GM10266 (cell line): ENCODE measurements around the gene INTS1.

Source experiments
- DNase-seq: peaks from one replicate; pipeline ENCODE4 v3.0.0; 2012; ENCODE audit errors: extremely low spot score
- TF ChIP-seq, protein P1 (sequence below): IDR thresholded peaks from 2 replicates; pipeline ENCODE4 v1.5.1; 2012; ENCODE audit warnings: mild to moderate bottlenecking, low read depth; ENCODE audit not compliant: control insufficient read depth, insufficient read depth; ENCODE audit errors: missing control alignments

Gene INTS1

DNA sequence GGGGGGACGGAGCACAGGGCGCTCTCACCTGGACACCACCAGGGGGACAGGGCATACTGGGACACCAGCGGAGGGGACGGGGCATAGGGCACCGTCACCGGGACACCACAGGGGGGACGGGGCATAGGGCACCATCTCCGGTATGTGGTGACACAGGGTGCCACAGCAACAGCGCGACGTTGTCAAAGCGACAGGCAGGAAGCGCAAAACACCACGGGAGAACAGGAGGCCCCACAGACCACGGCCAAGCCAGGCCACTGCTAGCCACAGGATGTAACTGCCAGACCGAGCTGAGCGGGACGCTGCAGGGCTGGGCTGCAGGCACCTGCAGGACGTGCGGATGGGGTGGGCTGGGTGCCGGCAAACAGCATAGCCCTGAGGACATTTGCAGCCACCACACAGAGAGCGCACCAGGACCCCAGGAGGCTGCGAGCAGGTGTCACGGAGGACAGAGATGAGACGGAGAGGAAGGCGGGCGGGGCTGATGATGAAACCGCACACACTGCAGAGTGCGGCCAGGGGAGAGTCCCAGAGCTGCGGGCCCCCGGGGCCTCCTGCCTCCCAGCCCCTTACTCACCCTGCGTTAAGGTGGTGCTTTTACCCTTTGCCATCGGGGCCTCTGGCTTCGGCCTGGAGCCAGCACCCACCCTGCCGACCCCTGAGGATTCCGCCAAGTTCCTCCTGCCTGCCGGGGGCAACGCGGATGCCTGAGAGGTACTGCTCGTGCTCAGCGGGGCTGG is 62.4 kb downstream of the INTS1 start:
- TF ChIP-seq, protein P1, sequence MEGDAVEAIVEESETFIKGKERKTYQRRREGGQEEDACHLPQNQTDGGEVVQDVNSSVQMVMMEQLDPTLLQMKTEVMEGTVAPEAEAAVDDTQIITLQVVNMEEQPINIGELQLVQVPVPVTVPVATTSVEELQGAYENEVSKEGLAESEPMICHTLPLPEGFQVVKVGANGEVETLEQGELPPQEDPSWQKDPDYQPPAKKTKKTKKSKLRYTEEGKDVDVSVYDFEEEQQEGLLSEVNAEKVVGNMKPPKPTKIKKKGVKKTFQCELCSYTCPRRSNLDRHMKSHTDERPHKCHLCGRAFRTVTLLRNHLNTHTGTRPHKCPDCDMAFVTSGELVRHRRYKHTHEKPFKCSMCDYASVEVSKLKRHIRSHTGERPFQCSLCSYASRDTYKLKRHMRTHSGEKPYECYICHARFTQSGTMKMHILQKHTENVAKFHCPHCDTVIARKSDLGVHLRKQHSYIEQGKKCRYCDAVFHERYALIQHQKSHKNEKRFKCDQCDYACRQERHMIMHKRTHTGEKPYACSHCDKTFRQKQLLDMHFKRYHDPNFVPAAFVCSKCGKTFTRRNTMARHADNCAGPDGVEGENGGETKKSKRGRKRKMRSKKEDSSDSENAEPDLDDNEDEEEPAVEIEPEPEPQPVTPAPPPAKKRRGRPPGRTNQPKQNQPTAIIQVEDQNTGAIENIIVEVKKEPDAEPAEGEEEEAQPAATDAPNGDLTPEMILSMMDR: no peak
- DNase-seq: no peak

DNA sequence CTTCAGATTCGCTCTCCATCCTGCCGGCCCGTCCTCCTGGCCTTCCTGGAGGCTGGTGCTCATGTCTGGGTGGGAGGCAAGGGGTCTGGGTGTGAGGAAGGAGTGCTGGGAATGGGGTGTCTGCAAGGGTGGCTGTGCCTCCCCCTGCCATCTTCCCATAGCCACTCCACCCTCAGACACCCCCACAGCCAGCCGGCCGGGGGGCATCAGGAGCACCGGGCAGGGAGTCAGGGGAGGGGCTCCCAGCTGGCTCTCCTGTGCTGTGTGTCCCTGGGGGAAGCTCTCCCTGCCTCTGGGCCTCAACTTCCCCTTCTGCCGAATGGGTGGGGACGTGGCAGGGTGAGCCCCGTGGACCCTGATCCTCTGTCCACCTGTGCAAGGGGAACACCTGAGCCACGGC is 63.6 kb downstream of the INTS1 start:
- no peak for DNase-seq
- TF ChIP-seq, protein P1: no peak

DNA sequence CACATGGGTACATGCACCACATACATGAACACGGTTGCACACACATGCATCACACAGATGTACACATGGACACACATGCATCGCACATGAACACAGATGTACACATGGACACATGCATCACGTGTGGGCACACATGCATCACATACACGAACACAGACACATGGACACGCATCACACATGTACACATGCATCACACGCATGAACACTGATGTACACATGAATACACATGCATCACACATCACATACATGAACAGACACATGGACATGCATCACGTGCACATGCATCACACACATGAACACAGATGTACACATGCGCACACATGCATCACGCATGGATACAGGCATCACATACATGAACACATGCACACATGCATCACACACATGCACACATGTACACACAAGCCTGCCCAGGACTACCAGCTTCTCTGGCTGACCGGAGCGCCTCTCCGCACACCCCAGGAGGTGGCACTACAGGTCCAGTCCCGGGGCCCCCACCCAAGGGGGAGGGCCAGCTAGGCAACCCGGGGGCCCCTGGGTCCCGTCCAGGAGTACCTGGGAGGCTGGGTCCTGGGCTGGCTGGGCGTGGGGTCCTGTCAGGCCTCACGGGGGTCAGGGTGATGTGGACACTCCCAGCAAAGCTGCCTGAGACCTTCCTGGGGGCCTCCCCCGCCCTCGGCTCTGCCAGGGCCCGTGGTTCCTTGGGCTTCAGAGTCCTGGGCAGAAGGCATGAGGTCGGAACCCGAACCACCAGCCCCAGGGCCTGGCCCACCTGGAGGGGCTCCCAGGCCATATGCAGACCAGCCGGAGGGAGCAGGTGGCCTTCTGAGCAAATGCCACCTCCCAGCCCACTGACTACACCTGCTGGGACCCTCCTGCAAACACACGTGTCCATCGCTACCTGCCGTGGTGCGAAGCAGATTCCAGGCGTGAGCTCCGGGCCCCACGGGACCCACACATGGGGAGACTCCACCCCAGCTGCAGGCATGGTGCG is 64.5 kb downstream of the INTS1 start:
- TF ChIP-seq, protein P1: peak; percentile 25
- no peak for DNase-seq

DNA sequence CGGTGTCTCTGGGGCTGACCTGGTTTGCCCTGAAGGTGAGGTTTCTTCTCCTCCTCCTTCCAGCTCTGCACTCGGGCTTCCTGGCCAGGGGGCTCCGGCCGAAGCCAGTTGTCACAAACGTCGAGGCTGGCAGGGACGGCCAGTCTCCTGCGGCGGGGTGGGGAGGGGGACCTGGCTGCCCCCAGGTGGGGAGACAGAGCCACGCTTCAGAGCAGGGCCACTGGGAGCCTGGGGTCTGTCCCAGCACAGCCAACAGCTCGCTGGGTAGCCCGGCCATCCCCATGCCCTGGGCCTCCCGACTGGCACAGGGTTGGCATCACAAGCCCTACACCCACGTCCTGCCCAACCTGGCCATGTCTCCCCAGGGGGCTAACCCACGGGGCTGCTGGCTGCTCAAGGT is 65.4 kb downstream of the INTS1 start:
- TF ChIP-seq, protein P1: no peak
- DNase-seq: no peak

DNA sequence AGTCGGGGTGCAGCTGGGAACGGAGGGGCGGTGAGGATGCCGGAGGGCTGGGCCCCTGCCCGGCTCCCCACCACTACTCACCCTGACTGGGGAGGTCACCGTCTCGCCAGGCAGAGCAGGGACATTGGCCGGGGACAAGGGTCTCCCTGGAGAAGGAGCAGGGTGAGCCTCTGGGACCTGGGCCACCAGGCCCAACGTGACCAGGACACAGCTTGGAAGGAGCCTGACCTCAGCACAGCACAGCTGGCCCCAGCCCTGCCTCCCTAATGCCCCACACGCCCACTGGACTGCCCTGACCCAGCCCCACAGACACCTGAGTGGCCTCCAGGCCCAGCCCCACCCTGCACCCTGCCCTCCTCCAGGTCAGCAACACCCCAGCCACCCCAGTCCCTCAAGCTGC is 66.0 kb downstream of the INTS1 start:
- DNase-seq: no peak
- TF ChIP-seq, protein P1: no peak

DNA sequence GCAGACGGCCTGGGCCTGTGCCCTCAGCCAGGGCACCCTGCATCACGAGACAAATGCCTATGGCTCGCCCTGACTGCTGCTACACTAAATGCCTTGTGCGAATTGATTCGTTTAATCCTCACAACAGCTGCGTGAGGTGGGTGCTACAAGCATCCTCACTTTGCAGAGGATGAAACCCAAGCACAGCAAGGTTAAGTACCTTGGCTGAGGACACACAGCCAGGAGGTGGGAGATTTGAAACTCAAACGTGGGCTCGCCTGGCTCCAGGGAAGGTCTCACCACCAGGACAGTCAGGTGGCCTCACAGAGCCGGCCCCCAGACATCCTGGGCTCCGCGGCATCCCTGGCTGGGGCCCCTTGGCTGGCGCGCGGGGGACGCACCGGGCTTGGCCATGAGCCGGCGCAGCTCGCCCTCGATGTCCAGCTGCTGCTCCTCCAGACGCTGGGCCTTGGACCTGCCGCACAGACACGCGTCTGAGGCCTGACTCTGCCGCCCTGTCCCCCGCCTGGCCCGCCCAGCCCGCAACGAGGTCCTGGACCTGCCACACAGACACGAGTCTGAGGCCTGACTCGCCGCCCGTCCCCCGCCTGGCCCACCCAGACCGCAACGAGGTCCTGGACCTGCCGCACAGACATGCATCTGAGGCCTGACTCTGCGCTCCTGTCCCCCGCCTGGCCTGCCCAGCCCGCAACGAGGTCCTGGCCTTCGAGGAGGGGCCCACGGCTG is 66.9 kb downstream of the INTS1 start:
- TF ChIP-seq, protein P1: no peak
- DNase-seq: no peak
